Ovary (tissue), 3 donors: ENCODE measurements around the gene NTN5.

Experiments used
- EP300 ChIP-seq: sonication (generic); formaldehyde crosslinking; IDR thresholded peaks from one replicate; pipeline ENCODE4 v1.6.1; 2017; ENCODE audit warnings: antibody characterized with exemption
- POLR2A ChIP-seq: fragments of 450-650 bp; IDR thresholded peaks from one replicate; pipeline ENCODE4 v1.6.1; 2017; ENCODE audit warnings: antibody characterized with exemption, mild to moderate bottlenecking, moderate library complexity
- TF ChIP-seq, protein P1 (sequence below), 3 donors: fragments of 450-650 bp in 2 of 3; fragments of 200-600 bp in 1 of 3; IDR thresholded peaks; one replicate each; pipeline versions ENCODE4 v1.5.1 to v1.8.0; 2016 to 2022; ENCODE audit warnings: antibody characterized with exemption in 3 of 3, mild to moderate bottlenecking in 1 of 3
- donor health status: DM: no; HTN: no; CAD: no.

GRCh38 chr19:48627865-48628314, 44.9 kb downstream of the NTN5 start:
- TF ChIP-seq EP300: no peak
- TF ChIP-seq, protein P1, sequence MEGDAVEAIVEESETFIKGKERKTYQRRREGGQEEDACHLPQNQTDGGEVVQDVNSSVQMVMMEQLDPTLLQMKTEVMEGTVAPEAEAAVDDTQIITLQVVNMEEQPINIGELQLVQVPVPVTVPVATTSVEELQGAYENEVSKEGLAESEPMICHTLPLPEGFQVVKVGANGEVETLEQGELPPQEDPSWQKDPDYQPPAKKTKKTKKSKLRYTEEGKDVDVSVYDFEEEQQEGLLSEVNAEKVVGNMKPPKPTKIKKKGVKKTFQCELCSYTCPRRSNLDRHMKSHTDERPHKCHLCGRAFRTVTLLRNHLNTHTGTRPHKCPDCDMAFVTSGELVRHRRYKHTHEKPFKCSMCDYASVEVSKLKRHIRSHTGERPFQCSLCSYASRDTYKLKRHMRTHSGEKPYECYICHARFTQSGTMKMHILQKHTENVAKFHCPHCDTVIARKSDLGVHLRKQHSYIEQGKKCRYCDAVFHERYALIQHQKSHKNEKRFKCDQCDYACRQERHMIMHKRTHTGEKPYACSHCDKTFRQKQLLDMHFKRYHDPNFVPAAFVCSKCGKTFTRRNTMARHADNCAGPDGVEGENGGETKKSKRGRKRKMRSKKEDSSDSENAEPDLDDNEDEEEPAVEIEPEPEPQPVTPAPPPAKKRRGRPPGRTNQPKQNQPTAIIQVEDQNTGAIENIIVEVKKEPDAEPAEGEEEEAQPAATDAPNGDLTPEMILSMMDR (IDR thresholded peaks at IDR 0.05): no peak
- no peak for TF ChIP-seq POLR2A
